HG02943 (cell line): ENCODE results near the gene SLC4A4.

Experiments
- ATAC-seq: cut with Tn5 transposase; IDR thresholded peaks from one replicate; pipeline ENCODE4 v1.9.1; 2021; ENCODE audit warnings: mild to moderate bottlenecking, low read depth, moderate library complexity; ENCODE audit not compliant: unreplicated experiment

SLC4A4 gene

GRCh38 chr4:71338846-71339593 lies at the start of gene SLC4A4:
Gene SLC4A4, plus strand, starts transcription at chr4:71339020.
- peak; percentile 99 for ATAC-seq

- no peak for ATAC-seq
Measured at GRCh38 chr4:71290074-71290473, 48.7 kb upstream of the SLC4A4 start.

GRCh38 chr4:71290476-71290875 lies 48.3 kb upstream of the SLC4A4 start:
- ATAC-seq = no peak

GRCh38 chr4:71292228-71292627 lies 46.6 kb upstream of the SLC4A4 start:
- ATAC-seq = no peak

- ATAC-seq = no peak
Measured at GRCh38 chr4:71293705-71294104, 45.1 kb upstream of the SLC4A4 start.

- no peak for ATAC-seq
Measured at GRCh38 chr4:71294301-71294700, 44.5 kb upstream of the SLC4A4 start.

- no peak for ATAC-seq
Measured at GRCh38 chr4:71296945-71297344, 41.9 kb upstream of the SLC4A4 start.

GRCh38 chr4:71300362-71300761 lies 38.5 kb upstream of the SLC4A4 start:
- no peak for ATAC-seq

- no peak for ATAC-seq
Measured at GRCh38 chr4:71300964-71301363, 37.9 kb upstream of the SLC4A4 start.

- ATAC-seq = no peak
Measured at GRCh38 chr4:71303287-71303686, 35.5 kb upstream of the SLC4A4 start.

- ATAC-seq = no peak
Measured at GRCh38 chr4:71303850-71304249, 35.0 kb upstream of the SLC4A4 start.

- ATAC-seq = no peak
Measured at GRCh38 chr4:71304289-71304850, 34.5 kb upstream of the SLC4A4 start.

- no peak for ATAC-seq
Measured at GRCh38 chr4:71307729-71308128, 31.1 kb upstream of the SLC4A4 start.

GRCh38 chr4:71322425-71322824 lies 16.4 kb upstream of the SLC4A4 start:
- ATAC-seq = no peak

GRCh38 chr4:71333368-71333767 lies 5.5 kb upstream of the SLC4A4 start:
- ATAC-seq = no peak

- ATAC-seq = no peak
Measured at GRCh38 chr4:71333960-71334359, 4.9 kb upstream of the SLC4A4 start.

GRCh38 chr4:71334465-71334882 lies 4.3 kb upstream of the SLC4A4 start:
- no peak for ATAC-seq

- ATAC-seq = no peak
Measured at GRCh38 chr4:71343670-71344466, 5.0 kb downstream of the SLC4A4 start.

- no peak for ATAC-seq
Measured at GRCh38 chr4:71346710-71347109, 7.9 kb downstream of the SLC4A4 start.

- ATAC-seq = no peak
Measured at GRCh38 chr4:71348586-71348985, 9.8 kb downstream of the SLC4A4 start.

- no peak for ATAC-seq
Measured at GRCh38 chr4:71355045-71355444, 16.2 kb downstream of the SLC4A4 start.

- no peak for ATAC-seq
Measured at GRCh38 chr4:71355971-71356370, 17.2 kb downstream of the SLC4A4 start.
